HG02840 (cell line): ENCODE results near the gene KCNIP4.

Experiments used
- ATAC-seq: cut with Tn5 transposase; IDR thresholded peaks from one replicate; pipeline ENCODE4 v1.9.1; 2021; ENCODE audit warnings: mild to moderate bottlenecking, moderate library complexity, moderate number of reproducible peaks; ENCODE audit not compliant: unreplicated experiment, low FRiP score

The KCNIP4 gene

DNA sequence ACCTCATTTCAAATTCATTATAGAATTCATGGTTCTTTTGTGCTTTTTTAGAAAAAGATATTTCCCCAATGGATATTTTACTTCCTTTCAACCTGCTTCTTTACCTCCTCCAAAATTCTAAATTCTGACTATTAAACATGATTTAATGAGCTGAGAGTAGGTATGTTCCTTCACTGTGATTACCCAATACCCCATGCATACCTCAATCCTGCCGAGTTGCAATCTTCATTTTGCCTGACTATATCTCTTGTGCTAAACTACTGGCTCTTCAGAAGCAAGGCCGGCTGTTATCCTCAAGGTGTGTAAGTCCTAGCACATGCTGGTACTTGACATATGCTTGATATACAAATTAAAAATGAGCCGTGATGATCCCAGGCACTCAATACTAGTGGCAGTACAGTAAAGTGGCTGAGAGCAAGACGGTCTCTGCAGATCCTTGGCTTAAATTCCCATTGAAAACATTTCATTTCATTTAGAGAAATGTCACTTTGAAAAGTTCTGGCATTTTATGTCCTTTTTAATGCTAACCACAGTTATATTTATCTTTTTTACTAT, 320.4 kb downstream of the KCNIP4 start:
- no peak for ATAC-seq

- ATAC-seq, result no peak
Observed at GRCh38 chr4:21625447-21625846, 323.1 kb downstream of the KCNIP4 start.

- no peak for ATAC-seq
Observed at GRCh38 chr4:21605006-21605405, 343.6 kb downstream of the KCNIP4 start.

- ATAC-seq, result no peak
Observed at GRCh38 chr4:21596521-21596920, 352.1 kb downstream of the KCNIP4 start.

- ATAC-seq, result no peak
Observed at GRCh38 chr4:21593671-21594001, 354.9 kb downstream of the KCNIP4 start.

GRCh38 chr4:21592970-21593670, 355.5 kb downstream of the KCNIP4 start:
- no peak for ATAC-seq

GRCh38 chr4:21577056-21577455, 371.5 kb downstream of the KCNIP4 start:
- no peak for ATAC-seq

GRCh38 chr4:21571100-21571499, 377.5 kb downstream of the KCNIP4 start:
- no peak for ATAC-seq

DNA sequence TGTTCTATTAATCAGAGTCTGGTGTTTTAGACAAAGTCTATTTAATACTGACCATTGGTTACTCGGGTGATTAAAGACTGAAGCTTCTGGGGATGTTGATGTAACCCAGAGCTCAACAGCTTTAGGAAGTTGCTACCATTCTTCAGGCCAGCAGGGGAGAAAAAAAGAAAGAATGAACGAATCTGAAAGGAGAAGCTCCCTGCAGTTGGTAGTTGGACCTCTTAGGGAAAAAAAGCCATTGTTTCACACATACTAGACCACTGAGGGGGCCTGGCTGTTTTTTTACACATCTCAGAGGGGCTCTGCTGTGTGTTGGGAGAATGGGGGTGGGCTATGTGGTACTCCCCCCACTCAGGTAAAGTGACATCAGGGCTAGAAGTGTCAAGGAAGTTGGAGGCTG, 378.9 kb downstream of the KCNIP4 start:
- no peak for ATAC-seq

GRCh38 chr4:21555083-21555482, 393.5 kb downstream of the KCNIP4 start:
- no peak for ATAC-seq

DNA sequence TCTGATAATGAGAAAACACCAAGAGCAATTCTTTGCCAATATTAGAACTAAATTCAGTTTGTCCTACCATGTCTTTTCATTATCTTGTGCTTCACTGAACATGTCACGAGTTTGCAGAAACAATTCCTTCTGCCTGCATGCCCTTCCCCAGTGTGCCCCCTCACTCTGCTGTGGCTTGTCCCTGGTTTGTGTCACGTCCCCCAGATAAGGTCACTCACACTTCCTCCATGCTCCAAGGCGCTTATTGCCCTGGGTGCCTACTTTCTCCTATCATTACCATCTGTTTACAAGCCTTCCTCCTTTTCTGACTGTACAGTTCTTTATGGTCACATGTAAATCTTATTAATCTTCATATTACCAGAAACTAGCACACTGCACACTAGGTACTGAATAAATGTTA, 394.1 kb downstream of the KCNIP4 start:
- no peak for ATAC-seq

DNA sequence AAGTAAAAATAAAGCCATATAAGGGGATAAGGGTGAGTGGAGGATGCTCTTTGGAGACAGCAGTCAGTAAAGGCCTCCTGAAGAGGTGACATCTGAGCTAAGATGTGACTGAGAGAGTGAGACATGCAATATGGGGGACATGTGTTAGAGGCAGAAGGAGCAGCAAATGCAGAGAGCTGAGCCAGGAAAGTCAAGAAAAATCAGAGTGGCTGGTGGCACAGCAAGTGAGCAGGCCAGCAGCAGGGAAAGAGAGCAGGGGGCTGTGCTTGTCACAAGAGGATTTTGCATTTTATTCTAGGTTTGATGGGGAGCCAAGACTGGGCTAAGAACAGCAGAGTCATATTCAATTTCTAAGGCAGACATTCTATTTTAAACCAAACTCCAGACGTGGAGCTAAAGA, 394.5 kb downstream of the KCNIP4 start:
- no peak for ATAC-seq

- ATAC-seq, result no peak
Observed at GRCh38 chr4:21552455-21552854, 396.1 kb downstream of the KCNIP4 start.

GRCh38 chr4:21544955-21545354, 403.6 kb downstream of the KCNIP4 start:
- ATAC-seq, result no peak

DNA sequence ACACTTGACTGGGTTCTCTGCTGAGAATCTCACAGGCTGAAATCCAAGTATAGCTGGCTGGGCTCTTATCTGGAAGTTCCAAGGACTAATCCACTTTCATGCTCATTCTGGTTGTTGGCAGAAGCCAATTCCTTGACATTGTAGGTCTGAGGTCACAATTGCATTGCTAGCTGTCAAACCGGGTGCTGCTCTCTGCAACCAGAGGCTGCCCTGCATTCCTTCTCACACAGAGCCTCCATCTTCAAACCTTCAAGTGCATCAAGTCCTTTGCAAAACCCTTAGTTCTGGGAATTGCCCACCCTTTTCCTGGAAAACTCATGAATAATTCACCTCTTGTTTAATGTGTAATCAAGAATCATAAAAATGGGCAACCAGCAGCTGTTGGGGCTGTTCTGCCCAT, 404.2 kb downstream of the KCNIP4 start:
- no peak for ATAC-seq

GRCh38 chr4:21543514-21543913, 405.1 kb downstream of the KCNIP4 start:
- no peak for ATAC-seq

DNA sequence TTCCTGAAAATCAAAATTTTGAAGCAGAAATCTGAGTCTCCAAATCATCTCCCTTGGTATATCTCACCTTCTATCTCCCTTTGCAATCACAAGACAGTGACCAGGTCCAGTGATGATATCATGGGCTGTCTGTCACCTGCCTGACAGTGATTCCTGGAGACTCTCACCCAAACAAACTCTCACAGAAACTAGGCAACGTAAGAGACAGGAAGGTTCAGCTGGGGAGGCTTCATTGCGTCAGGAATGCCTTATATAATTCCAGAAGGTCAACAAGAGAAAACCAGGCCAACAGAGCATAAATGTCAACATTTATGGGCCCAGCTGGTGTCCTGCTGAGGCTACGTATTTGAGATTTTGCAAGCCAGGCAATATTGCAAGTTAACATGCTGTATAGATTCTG, 412.7 kb downstream of the KCNIP4 start:
- ATAC-seq, result no peak

DNA sequence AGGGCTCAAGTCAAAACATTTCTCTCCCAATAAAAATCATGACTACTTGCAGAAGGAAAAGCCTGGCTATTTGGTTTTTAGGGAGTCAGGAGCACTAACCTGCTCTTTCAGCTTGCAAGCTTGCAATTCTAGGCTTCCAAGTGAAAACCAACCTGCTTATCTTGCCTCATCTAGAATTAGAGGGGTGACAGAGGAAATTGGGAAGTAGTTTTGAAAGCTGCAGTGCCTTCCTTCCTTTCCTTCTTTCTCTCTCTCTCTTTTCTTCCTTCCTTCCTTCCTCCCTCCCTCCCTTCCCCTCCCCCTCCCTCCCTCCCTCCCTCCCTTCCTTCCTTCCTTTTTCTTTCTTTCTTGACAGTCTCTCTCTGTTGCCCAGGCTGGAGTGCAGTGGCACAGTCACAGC, 417.5 kb downstream of the KCNIP4 start:
- no peak for ATAC-seq

- ATAC-seq, result no peak
Observed at GRCh38 chr4:21529214-21529613, 419.4 kb downstream of the KCNIP4 start.

GRCh38 chr4:21522296-21522695, 426.3 kb downstream of the KCNIP4 start:
- no peak for ATAC-seq

DNA sequence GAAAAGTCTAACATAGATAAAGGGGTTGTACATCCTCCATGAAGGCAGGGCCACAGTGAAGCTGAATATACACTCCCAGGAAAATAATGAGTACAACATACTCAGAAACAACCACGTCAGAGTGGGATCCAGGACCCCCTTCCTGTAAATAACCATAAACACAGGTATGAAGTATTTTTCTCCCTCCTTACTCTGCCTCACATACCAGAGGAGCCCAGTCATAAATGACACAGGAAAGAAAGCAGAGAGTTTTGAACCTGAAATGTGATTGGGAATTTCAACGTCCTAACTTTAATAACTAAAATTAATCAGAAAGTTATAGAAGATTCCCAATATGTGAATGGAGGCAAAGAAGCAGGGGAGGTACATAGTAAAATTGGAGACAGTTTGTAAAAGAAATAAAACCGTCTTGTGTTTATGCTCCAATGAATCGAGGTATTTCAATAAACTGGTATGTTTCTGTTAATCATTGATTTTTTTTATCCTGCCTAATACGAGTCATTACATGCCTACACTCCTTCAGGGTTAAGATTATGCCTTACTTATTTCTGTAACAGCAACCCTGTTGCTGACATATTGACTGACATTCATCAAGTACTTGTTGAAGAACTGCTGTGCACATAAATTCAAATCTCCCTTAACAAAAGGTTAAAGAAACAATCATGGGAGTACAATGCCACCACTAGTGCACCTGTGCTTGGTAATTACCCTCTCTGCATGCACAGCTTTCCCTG, 431.3 kb downstream of the KCNIP4 start:
- no peak for ATAC-seq
